Mucosa of descending colon (tissue), 3 donors: ENCODE data around the gene TMEM109. TPM values are rescaled to one million over a fixed set of nuclear protein-coding genes. Genes with fewer than 3 reads are reported as not detected.

Source experiments
- ATAC-seq: fragments of 200-7000 bp; cut with Tn5 transposase; one replicate; pipeline ENCODE4 v1.9.1; 2020; ENCODE audit warnings: mild to moderate bottlenecking, moderate library complexity
- DNase-seq, 3 donors: peaks; one replicate each; pipeline ENCODE4 v3.0.0-alpha.2; 2020
- H3K36me3 ChIP-seq: fragments of 200-600 bp; one replicate; pipeline ENCODE4 v1.8.0; 2021; ENCODE audit warnings: low read depth, mild to moderate bottlenecking
- H3K4me1 ChIP-seq: fragments of 200-600 bp; one replicate; pipeline ENCODE4 v1.8.0; 2021; ENCODE audit warnings: low read depth, mild to moderate bottlenecking
- H3K4me3 ChIP-seq: fragments of 200-600 bp; one replicate; pipeline ENCODE4 v1.8.0; 2021; ENCODE audit warnings: mild to moderate bottlenecking
- H3K9me3 ChIP-seq: fragments of 200-600 bp; one replicate; pipeline ENCODE4 v1.8.0; 2021; ENCODE audit warnings: mild to moderate bottlenecking
- CTCF ChIP-seq: fragments of 200-600 bp; IDR thresholded peaks from one replicate; pipeline ENCODE4 v1.8.0; 2022; ENCODE audit warnings: antibody characterized with exemption, mild to moderate bottlenecking
- intact Hi-C, 2 donors: fragments of 100-400 bp; cut with DNase I in 1 of 2; cut with micrococcal nuclease in 1 of 2; formaldehyde crosslinking; loops; one replicate each; pipeline versions ENCODE4 v1.11.0 to v1.11.1; 2022; cut with DNase I, micrococcal nuclease
- long read RNA-seq, 2 donors: library from polyadenylated mRNA; unstranded; transcript quantifications; one replicate each; pipeline ENCODE4 v2.0.0, GENCODE V29; 2019 to 2021
- total RNA-seq, 3 donors: library from RNA; stranded (reverse); fragmentation: NEBNext Ultra II Directional in 2 of 3; extraction: Animal tissue kit (Norgen Biotek cat#: 25700) in 2 of 3; gene quantifications; one replicate each; pipeline versions ENCODE4 v1.2.1 to v1.2.4, GENCODE V29; 2021 to 2023
- donor health status: DM: no; HTN: no; CAD: no; lungs with moderate emphysema.
- donor health status: DM: no; HTN: no; CAD: no.
- donor health status: DM: no; HTN: yes; CAD: no.

The TMEM109 gene
- 10 to 100 TPM; 35.8 to 95.2 (median 46.6) TPM for total RNA-seq
- long read RNA-seq, donor 1, transcript TMEM109-201 (4 exons, 2,413 nt) = major isoform, 61 of 93 reads
- long read RNA-seq, donor 1, partial matches to known transcripts = 29 of 93 reads
- long read RNA-seq, donor 1, other reads (novel, unspliced or antisense) = 0 of 93 reads
- long read RNA-seq, donor 2, transcript TMEM109-201 (4 exons, 2,413 nt) = major isoform, 13 of 18 reads
- long read RNA-seq, donor 2, partial matches to known transcripts = 4 of 18 reads
- long read RNA-seq, donor 2, other reads (novel, unspliced or antisense) = 1 of 18 reads

- H3K4me1 ChIP-seq = peaks cover 14% of the 10 kb centered on the region
- peak within 1 kb of the TSS; percentile 62 for H3K4me3 ChIP-seq
- no peak for TF ChIP-seq CTCF
- H3K9me3 ChIP-seq = no peaks in the 10 kb centered on the region
- peak; percentile 90 to 93 (median 91) for DNase-seq
- H3K36me3 ChIP-seq = no peaks in the 10 kb centered on the region
- intact Hi-C loops = no loop called here
- ATAC-seq = peak; percentile 83
Observed at GRCh38 chr11:60913793-60914632, at the start of gene TMEM109. Gene TMEM109, plus strand, starts transcription at chr11:60914158. Its CDS starts 5,536 bp downstream, at chr11:60919694.

- no peaks in the 10 kb centered on the region for H3K36me3 ChIP-seq
- TF ChIP-seq CTCF = no peak
- ATAC-seq (no peak), DNase-seq (peak in 1 of 3 donors; percentile 19)
- H3K4me3 ChIP-seq = no peak overlapping the region
- H3K4me1 ChIP-seq = no peaks in the 10 kb centered on the region
- no peaks in the 10 kb centered on the region for H3K9me3 ChIP-seq
- intact Hi-C loops = no loop called here
Observed at GRCh38 chr11:60864856-60865513, 49.0 kb upstream of the TMEM109 start.

- Histone ChIP-seq H3K4me1 (no peaks in the 10 kb centered on the region), H3K36me3 (no peaks in the 10 kb centered on the region), H3K9me3 (no peaks in the 10 kb centered on the region), H3K4me3 (no peak within 1 kb of the TSS)
- DNase-seq (no peak), ATAC-seq (no peak)
- no peak for TF ChIP-seq CTCF
- intact Hi-C loops = no loop called here
Observed at GRCh38 chr11:60866911-60867870, 46.8 kb upstream of the TMEM109 start, which contains the start of gene ZP1. Gene ZP1, plus strand, starts transcription at chr11:60867542. Its CDS starts 20 bp downstream, at chr11:60867562.

- DNase-seq (no peak), ATAC-seq (no peak)
- no peaks in the 10 kb centered on the region for H3K36me3 ChIP-seq
- TF ChIP-seq CTCF = no peak
- intact Hi-C loops = no loop called here
- no peak overlapping the region for H3K4me3 ChIP-seq
- no peaks in the 10 kb centered on the region for H3K4me1 ChIP-seq
- H3K9me3 ChIP-seq = no peaks in the 10 kb centered on the region
Observed at GRCh38 chr11:60867871-60868681, 45.9 kb upstream of the TMEM109 start.
